NCI-H1694 (cell line): Measurements from ENCODE around the gene COG6.

Experiments used
- DNase-seq: peaks from one replicate; lab custom pipeline; 2025; lab: John Stamatoyannopoulos, UW

The COG6 gene

DNA sequence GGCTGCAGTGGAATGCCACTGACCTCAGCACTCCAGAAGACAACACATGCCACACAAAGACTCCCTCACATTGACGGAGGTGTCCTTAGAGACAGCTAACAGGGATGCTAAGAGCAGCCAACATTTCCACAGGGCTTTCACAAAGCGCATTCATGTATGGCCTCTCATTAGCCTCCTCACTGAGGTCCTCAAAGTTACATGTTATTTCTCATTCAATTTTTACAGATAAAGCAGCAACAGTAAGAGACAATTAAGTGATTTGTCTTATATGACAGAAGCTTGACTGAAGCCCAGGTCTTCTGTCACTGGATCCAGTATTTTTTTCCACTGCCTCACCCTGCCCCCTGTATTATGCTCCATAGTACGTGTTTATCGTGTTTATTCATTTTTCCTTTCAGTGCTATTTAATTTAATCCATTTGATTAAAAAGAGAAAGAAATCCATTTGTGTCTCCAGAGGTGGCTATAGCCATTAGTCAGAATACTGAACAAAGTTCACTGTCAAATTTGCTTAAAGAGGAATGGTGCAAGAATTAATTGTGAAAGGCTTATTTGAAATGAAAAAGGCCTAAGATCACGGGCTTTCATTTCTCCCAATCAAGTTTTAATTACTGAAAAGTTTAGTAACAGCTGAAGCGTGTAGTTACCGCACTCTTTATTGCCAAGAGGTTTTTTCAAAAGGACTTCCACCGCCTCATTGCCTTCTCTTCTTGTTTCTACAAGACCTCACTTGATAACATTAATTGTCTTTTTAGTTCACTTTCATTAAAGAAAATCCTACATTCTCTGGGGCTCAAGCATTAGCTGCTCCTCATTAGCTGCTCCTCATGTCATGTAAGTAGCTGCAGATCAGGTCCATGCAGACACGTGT, 115.0 kb downstream of the COG6 start:
- DNase-seq: no peak

DNA sequence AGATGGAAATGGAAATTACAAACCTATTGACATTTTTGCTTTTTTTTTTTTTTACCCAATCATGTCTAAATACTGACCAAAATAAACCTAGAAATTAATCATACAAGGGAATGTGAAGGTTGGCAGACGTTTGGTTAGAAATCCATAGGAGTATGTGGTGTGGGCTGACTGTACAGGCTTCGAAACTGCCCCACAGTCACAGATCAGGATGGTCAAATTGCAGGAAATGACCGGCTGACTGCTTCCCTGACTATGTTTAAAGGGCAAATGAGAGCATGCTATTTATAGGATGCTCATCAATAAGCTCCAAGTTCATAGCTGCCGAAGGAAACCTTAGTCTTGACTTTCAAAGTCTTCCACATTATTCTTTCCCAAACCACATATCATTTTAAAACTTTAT, 118.4 kb downstream of the COG6 start:
- DNase-seq: no peak

DNA sequence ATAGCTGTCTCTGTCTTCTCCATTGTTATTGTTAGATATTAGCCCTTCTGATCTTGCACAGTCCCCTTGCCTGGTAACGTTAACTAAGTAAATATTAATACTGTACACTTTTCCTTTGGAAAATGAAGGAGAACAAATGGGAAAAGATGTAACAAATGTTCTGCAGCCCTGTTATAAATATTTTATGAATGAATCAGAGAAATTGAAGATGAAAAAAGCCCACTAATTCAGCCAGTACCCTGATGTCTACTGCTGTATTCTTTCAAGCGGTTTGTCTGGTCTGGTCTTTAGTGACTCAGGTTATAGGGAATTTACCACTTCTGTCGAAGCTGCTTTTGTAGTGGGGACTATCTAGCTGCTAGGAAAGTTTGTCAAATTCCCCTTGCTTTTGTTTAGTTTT, 121.0 kb downstream of the COG6 start:
- no peak for DNase-seq

DNA sequence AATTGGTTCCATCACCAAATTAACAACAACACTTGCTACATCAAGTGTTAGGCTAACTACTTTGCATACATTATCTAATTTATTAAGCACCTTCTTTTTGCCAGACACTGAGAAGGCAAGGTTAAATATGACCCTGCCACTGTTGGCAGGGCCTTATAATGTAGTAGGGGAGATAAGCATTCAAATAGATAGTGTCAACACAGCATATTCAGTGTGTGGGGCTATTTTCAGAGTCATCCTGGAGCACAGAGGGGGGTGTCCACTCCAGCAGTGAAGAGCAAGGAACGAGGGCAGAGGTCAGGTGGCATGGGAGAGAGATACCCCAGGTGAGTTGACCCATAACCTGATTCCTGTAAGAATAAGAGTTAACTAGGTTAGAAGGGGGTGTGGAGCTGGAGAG, 121.6 kb downstream of the COG6 start:
- no peak for DNase-seq

DNA sequence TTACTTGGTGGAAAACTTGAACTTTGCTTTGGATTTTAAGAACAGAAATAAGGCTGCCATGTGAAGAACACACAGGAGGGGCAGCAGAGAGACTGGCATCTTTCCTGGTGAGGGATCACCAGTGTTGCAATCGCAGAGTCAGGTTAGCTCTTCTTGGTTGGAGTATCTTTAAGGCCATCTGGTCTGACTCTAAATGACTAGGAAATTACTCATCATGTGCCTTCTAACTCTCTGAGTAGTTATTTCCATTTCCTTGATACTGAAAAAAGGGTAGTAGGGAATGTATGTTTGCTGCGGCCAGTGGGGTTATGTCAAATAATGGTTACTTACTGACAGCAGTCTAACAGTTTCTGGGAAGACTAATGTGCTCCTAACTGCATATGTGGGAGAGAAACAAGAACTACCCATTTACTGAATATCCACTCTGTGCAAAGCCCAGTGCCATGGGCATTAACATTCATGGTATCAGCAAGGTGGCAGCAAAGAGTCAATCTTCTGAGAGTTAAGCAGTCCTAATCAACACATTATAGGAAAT, 122.1 kb downstream of the COG6 start:
- DNase-seq: peak; percentile 29

DNA sequence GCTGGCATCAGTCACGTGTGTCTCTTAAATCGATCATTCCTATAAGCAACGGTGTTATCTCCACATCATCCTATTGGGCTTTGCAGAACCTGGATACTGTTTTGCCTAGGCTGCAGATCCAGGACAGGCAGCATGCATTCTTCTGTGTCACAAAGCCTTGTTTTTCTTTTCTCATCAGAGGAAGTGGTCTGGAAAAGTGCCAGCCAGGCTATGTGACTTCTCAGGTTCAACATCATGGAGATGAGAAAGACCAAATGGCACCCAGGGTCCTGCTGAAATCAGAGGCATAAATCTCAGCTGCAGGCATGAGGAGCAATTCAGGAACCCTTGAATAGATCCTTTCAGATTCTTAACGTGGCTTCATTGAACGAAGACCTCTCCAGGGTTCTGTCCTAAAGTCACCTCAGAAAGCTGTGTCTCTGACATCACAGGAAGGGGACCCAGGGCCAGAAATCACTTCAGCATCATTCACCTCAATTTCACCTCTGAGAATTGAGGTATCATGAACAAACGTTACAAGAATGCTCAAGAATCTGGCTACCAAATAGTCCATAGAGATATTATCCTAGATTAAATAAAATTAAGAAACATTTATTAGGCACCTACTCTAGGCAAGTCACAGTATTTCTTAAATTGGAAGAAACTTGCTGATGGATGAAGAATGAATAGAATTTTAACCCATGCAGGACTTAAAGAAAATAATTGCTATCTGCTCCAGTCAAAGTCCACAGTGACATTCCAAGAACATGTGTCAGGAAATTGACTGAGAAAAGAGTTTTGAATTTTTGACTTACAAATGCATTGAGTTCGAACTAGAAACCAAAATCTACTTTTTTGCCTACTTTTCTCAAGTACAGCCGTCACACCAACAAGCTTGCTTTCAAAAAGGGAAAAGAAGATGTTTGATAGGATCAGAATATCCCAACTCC, 124.1 kb downstream of the COG6 start:
- no peak for DNase-seq

DNA sequence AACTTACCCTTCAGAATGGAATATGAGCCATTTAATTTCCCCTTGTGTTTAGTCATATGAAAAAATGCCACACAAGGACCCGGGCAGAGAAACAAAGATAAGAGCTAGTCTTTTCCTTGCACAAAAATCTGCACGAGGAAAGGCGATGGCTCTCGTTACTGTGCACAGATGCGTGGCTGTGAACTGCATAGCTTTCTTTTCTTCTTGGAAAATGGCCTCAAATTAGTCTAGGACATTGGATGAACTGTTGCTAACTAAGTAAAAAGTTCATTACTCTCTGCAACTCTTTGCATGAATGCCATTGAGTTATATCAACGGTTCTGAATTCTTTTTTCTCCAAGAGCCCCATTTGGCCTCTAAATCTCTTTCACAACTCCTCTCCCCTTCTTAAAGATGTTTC, 125.2 kb downstream of the COG6 start:
- DNase-seq: no peak

DNA sequence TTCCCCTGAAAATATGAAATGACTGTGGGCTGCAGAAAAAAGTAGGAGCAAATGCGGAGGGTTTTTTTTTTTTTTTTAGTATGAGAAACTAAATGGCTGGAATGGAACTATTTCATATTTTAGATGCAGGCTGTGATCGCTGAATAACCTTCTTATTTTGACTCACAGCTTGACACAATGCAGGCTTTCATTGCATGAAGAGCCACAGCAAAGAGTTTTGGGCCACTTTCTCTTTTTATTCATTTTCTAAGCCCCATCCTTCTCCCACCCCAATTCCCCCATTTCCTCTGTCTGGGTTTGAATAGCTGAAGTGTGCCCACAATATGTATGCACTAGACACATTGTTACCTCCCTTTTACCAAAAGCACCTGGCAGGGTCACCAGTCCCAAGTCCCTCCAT, 125.9 kb downstream of the COG6 start:
- no peak for DNase-seq

DNA sequence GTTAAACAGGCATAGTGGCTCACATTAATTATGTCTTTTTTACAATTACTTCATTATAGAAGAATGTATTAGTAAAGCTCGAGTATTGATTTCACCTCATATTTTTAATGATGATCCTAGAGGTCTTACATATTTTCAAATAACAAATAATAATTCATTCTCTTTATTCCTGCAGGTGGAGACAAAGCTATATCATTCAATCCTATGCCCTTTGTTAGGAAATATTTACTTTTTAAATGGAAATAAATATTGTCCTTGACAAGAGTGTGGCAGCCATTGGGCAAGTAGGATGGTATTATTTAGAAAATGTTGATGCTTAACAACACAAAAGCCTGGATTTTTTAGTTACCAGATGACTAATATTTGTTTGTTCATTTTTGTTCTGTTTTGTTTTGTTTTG, 127.6 kb downstream of the COG6 start:
- peak; percentile 17 for DNase-seq

DNA sequence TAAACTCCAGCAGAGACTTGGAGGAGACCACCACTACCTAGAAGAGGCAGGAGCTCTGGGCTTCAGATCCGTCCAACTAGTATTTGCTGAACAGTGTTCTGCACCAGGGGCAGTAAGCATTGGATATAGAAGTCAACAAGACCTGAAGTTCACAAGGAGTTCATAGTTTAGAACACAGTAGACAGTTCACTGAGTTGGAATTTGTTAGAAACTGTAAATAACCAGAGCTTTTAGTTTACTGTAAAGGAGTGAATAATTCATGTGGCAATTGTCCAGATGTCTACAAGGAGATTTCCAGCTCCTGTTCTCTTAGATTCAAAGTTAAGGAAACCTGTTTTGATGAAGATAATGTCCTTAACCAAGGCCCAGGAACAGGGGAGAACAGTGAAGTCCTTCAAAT, 128.9 kb downstream of the COG6 start:
- DNase-seq: no peak

DNA sequence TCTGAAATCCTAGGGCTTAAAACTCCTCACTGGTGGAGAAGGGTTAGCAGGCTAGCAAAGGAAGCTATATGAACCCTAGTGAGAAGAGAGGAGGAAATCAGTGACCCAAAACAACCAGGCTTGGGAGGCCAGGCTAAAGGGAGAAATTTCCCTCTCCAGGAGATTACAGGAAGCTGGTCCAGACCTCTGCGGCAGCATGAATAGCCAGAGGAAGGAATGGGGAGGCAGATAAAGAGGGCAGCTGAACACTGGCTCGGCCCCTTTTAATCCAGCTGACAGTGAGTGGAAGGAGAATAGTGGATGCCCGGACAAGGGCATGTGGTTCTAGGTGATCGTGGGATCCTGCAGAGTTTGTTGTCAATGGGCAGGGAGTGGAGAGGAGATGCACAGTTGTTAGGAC, 130.6 kb downstream of the COG6 start:
- no peak for DNase-seq

DNA sequence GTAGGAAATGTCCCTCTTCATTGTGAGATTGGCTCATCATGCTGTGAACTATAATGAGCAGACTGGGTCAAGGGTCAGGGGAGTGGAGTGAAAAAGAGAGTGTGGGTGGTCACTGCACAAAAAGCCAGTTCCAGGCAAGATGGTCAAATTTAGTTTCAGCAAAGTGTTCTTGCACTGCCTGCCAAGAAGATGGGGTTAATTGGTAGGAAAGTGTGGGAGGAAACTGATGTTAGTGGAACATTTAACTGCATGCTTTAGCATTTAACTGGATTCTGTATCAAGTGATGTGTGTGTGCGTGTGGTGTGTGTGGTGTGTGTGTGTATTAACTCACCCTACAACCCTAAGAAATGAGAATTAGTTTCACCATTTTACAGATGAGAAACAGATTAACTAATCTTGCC, 131.6 kb downstream of the COG6 start:
- no peak for DNase-seq

DNA sequence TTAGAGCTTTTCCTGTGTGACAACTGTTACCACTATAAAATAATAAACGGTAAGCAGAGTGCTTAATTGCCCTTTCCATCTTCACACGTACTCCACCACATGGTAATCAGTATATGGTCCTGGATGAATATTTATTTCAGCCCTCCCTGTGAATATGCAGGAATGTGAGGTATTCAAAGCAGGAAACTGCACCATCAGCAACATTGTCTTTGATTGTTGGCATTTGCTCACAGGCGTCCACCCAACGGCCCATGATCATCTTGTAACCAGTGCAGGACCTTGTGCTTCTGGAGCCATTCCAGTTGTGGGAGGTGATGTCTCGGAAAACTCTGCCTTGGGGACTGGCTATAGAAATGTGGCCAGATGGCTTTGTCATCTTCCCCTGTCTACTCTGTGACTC, 132.6 kb downstream of the COG6 start:
- DNase-seq: no peak

DNA sequence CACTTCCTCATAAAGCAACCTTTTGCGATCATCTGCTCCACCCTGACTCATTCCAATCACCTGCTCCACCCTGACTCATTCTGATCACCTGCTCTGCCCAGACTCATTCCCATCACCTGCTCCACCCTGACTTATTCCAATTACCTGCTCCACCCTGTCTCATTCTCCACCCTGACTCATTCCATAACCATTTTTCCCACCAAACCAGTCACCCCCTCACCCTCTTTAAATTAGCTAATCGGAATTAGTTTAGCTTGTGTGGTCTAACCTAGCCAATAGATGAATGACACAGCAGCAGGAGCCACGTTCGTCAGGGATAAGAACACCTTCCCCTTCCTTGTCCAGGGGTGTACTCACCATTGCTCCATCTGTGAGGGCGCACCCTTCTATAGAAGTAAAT, 134.0 kb downstream of the COG6 start:
- DNase-seq: no peak
